SK-N-SH (cell line): ENCODE measurements around the gene PTPRJ.
"Not testable (repeated sequence)": the region's sequence is repeated elsewhere in the genome, so short reads cannot be mapped to it uniquely, and the experiment has no call there.

Source experiments
- CTCF ChIP-seq: fragments of 200-600 bp; sonication (generic); IDR thresholded peaks from 2 replicates; pipeline ENCODE4 v1.6.1; 2017; ENCODE audit warnings: antibody characterized with exemption, mild to moderate bottlenecking, moderate library complexity
- EP300 ChIP-seq, 2 experiments: IDR thresholded peaks; 2 replicates each; pipeline versions ENCODE4 v1.4.0 to v1.6.1; 2012; ENCODE audit warnings: borderline replicate concordance in 1 of 2, low read depth in 1 of 2, low read length in 1 of 2
- JUND ChIP-seq: IDR thresholded peaks from 2 replicates; pipeline ENCODE4 v1.4.0; 2012
- MXI1 ChIP-seq: IDR thresholded peaks from 2 replicates; pipeline ENCODE4 v1.6.1; 2012; ENCODE audit warnings: mild to moderate bottlenecking, low read depth, low read length, improper control_type of control experiment
- POLR2AphosphoS5 ChIP-seq: IDR thresholded peaks from 2 replicates; pipeline ENCODE4 v1.6.1; 2012; ENCODE audit warnings: low read depth, low read length
- RXRA ChIP-seq: IDR thresholded peaks from 2 replicates; pipeline ENCODE4 v1.4.0; 2012; ENCODE audit warnings: low read depth, mild to moderate bottlenecking, borderline replicate concordance
- YY1 ChIP-seq: IDR thresholded peaks from 2 replicates; pipeline ENCODE4 v1.4.0; 2012; ENCODE audit warnings: low read depth, mild to moderate bottlenecking
- ZBTB33 ChIP-seq: IDR thresholded peaks from 2 replicates; pipeline ENCODE4 v1.4.0; 2012; ENCODE audit warnings: low read depth, borderline replicate concordance

GRCh38 chr11:47949001-47949675 lies 31.2 kb upstream of the PTPRJ start:
- not testable (repeated sequence) for TF ChIP-seq RXRA; EP300 (IDR thresholded peaks at IDR 0.05; ENCODE audit: borderline replicate concordance in 1 of 2, low read depth in 1 of 2, low read length in 1 of 2); MXI1; CTCF; YY1; ZBTB33; JUND; POLR2AphosphoS5
